Measurements from ENCODE around the gene FAM180A.
A peak's percentile ranks its signal among the peaks of the same experiment; 100 is the strongest.

- TF ChIP-seq CTCF (IDR thresholded peaks at IDR 0.05; ENCODE audit: low read depth, low read length) (no peak), POLR2A (IDR thresholded peaks at IDR 0.05; ENCODE audit: extremely low read depth, insufficient read length) (no peak)
- TF ChIP-seq, protein P1, sequence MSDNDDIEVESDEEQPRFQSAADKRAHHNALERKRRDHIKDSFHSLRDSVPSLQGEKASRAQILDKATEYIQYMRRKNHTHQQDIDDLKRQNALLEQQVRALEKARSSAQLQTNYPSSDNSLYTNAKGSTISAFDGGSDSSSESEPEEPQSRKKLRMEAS (IDR thresholded peaks at IDR 0.05; ENCODE audit: low read depth, low read length) = peak; percentile 14; the same call in 1 of the 2 replicates
Observed at GRCh38 chr7:135774284-135774683, 25.7 kb upstream of the FAM180A start.
